ENCODE results near the gene PSAPL1.

Gene PSAPL1

DNA sequence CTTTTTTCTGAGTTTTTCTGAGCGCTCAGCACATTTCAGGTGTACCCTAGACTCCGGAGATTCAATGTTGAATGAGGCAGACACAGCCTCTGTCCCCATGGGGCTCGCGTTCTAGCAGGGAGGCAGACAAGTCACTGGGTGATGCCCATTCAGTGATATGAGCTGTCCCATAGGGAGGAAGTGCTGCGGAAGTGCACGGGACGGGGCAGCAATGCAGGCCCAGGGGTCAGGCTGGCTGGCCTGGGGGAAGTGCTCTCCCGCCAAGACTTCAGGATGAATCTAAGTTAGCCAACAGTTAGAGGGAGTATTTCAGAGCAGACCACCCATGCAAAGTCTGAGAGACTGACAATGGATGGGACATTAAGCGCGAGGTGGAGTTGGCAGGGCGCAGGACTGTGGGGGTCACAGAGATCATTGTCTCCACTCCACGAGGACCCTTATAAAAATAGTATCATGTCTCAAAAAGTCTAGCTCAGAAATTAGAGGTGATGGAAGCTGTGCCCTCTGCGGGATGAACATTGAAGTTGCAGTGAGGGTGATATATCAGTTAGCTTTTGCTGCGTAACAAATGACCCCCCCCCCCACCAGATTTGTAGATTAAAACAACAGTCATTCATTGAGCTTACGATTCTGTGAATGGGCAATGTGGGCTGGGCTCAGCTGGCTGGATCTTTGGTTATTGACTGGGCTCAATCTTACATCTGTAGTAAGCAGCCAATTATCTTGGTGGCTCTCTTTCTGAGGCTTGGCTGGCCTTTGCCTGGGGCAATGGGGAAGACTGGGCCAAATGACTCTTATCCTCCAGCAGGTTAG lies 16.4 kb downstream of the PSAPL1 start:
- no peak for DNase-seq (ENCODE audit: low read depth)

DNA sequence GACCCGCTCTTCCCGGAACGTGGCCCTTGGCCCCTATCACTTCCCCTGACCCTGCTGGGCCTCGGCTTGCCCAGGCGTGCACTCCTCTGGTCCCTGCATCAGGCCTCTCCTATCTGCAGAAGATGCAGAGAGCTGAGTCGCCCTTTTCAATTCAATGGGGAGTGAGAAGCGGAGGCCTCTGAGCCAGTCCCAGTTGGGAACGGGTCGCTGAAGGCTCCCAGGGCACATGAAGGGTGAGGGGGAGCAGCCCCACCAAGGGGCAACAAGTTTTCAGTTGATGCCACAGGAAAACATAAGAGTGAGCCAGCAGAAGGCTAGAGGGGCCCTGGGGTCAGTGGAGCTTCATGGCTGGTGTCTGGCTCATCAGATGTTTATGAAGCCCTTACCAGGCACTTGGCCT lies 17.1 kb downstream of the PSAPL1 start:
- DNase-seq (ENCODE audit: low read depth): no peak

DNA sequence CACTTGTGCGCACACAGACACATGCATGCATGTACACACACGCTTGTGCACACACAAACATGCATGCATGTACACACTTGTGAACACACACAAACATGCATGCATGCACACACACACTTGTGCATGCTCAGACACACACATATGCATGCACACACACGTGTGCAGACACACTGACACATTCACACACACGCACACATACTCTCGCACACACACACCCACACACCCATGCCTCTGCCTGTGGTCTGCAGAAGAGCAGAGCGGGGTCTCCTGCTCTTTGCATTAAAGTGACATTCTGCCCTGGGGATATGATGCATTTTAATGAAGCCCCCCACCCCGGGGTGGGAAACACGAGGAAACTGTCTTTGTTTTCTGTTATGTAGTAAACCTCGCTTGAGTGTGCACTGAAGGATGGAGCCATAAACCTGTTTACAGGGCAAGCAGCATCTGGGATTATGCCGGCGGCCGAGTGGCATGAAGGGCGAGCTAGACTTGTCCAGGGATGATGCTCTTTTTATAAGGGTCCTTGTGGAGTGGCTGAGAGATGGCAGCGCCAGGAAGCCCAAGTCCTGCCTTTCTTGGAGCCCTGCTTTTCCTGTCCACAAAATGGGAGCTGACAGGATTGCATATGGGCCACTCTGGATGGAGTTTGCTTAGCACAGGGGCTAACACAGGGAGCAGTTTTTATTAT lies 17.8 kb downstream of the PSAPL1 start:
- no peak for DNase-seq (ENCODE audit: low read depth)

DNA sequence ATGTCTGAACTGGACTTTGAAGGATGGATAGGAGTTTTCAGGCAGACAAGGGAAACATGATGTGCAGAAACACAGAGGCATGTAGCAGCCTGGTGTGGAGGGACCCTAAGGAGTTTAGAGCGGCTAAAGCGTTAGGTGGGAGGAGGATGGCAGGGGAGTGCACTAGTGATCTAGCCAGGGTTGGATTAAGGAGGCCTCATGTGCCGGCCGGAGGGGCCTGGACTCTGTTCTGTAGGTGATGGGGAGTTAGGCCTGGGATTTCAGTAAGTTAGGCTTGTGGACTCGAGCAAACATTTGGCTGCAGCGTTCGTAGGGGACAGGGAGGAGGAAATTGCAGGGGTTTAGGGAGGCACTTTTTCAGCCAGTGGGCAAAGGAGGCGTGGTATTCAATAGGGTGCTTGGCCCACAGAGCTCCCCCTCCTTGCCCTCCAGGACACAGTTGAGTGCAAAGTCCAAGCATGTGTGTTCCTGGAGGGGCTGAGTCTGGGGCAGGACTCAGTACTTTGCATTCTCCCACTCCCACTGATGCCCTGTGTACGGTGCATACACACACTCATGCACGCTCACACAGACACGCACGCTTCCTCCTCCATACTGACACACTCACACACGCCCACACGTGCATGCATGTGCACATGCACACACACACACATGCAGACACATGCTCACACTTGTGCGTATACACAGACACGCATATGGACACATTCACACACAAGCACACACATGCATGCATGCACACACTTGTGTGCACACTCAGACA lies 18.6 kb downstream of the PSAPL1 start:
- DNase-seq (ENCODE audit: low read depth): no peak

DNA sequence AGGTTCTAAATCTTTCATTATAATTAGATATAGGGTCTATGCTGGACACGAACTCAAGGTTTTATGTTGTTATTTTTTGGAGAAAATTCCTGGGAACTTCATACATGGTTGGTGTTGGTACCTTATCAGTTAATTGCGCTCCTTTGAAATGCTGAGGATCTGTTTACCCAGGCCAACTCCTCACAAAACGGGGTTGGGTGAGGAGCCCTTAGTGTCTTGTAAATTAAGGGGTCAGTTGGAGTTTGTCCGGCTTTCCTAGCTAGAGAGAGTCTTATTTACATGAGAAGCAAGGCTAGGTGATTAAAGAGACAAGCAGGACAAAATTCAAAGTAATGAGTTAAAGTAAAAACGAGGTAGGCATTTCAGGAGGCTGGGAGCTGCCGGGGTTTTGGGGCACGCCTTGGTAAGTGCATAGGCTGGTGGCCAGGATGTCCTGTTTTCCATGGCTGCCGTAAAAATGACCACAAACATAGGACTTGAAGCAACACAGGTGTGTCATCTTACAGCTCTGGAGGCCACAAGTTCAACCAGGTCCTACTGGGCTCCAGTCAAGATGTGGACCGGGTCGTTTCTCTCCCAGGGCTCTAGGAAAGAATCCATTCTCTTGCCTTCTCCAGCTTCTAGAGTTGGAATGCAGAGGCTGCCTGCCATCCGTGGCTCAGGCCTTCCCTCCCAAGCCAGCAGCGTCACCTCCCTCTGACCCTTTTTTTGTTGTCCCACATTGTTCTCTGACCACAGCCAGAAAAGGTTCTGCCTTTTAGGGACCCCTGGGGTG lies 19.8 kb downstream of the PSAPL1 start:
- DNase-seq (ENCODE audit: low read depth): no peak

DNA sequence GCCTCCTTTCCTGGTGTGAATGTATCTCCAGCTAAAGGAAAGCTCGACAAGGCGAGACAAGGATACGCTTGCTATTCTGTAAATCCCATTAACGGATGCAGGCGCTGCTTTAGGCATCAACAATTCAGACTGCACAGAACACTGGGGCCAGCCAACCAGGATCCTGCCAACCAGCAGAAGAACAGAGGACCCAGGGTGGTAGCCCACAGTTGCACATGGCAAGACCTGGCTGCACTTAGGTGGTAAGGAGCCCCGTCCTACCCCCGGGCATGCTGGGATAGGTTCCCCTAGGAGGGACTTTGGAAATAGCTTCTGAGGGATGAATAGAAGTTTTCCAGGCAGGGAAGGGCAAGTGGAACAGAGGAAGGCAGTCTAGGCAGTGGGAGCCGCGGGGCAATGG lies 20.7 kb downstream of the PSAPL1 start:
- DNase-seq (ENCODE audit: low read depth): no peak

DNA sequence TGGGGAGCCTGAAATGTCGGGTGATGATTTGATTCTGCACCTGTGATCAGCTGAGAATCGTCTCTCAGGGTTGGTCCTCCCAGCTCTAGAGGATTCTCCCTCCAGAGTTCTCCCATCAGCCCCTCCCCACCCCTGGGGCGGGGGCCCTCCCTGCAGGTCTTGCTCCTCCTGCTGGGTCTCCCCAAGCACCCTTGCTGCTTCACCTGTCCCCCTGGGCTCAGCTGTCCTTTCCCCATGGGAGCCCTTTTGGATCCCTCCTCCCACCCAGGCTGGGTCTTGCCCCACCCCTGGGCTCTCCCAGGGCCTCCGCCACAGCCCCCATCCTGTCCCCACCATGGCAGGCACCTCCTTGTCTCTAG lies 22.2 kb downstream of the PSAPL1 start:
- DNase-seq (ENCODE audit: low read depth): no peak

DNA sequence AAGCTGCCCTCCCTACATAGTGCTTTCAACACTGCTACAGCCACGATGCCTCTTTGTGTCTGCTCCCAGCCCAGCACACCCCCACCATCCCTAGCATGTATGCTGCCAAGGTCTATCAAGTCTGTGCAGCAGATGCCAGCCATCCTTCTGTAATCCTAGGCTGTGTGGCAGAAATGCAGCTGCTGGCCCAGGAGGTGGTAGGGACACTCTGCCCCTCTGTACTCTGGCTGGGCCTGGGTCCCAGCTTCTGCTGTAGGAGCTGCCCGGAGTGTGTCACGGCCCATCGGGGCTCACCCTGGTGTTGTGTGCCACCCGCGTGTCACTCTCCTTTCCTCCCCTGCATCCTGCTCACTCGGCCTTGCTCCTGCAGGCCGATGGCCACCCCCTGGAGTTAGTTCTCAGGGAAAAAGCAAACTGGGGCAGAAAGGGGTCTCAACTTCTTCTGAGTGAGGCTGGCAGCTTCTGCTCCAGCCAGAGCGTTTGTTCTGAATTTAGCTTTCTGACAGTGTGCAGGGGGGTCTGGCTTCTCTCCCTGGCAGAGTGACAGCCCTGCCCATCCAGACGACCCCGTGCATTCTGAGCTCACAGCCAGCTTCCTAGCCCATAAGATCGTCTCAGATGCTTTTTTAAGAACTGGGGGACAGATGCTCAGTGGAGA lies 22.7 kb downstream of the PSAPL1 start:
- DNase-seq (ENCODE audit: low read depth): no peak

DNA sequence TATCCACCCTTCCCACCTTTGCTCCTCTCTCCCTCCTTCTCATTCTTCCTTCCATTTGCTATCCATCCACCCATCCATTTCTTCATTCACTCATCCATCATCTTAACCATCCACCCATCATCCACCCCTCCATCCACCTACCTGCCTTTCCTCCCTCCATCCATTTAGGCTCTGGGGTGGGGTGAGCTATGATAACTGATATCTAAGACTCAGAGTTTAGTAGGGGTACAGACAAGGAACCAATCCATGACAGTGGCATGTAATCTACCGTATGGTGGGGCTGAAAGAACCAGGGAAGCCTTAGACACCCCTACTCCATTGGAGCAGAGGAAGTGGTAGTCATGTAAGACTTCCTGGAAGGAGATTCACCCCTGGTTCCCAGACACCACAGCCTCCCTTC lies 23.2 kb downstream of the PSAPL1 start:
- DNase-seq (ENCODE audit: low read depth): no peak

DNA sequence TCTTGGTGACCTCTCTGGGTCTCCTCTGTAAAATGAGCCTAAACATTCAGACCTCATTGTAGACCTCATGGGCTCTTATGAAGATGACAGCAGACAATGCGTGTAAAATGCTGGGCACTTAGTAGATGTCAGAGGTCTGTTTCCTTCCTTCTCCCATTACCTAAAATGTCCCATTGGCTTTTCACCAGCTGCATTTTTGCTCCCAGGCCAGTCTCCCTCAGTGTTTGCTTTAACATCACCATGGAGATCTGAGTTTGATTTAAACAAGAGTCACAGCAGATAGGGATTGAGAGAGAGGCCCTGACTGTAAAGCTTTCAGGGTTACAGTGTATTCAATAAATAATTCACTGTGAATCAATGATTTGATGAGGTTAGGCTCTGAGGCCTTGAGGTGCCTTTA lies 24.3 kb downstream of the PSAPL1 start:
- DNase-seq (ENCODE audit: low read depth): no peak

DNA sequence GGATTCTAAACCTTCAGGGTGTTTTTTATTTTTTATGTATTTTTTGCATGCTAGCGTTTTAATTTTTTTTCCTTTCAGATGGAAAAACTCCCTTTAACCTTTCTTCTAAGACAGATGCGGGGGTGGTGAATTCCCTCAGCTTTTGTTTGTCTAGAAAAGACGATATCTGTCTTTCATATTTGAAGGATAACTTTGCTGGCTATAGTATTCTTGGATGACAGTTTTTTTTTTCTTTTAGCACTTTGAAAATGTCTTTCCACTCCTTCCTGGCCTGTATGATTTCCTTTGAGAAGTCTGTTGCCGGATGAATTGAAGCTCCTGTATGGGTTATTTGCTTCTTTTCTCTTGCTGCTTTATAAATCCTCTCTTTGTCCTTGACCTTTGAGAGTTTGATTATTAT lies 26.6 kb downstream of the PSAPL1 start:
- no peak for DNase-seq (ENCODE audit: low read depth)

DNA sequence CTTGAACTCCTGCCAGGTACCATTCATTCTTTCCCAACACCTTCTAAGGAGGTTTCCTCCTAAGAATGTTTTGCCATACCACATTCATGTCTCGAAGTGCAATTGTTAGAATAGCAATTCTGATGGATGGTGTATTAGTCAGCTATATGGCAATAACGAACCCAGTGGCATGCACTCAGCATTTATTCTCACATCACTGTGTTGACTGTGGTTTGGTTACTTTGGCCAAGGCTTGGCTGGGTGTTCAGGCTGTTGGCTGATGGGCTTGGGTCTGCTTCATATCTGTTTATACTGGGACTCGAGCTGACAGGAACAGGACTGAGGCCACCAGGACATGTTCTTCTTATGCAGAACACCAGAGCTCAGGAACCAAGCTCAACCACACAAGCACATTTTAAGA lies 31.7 kb downstream of the PSAPL1 start:
- DNase-seq (ENCODE audit: low read depth): no peak

DNA sequence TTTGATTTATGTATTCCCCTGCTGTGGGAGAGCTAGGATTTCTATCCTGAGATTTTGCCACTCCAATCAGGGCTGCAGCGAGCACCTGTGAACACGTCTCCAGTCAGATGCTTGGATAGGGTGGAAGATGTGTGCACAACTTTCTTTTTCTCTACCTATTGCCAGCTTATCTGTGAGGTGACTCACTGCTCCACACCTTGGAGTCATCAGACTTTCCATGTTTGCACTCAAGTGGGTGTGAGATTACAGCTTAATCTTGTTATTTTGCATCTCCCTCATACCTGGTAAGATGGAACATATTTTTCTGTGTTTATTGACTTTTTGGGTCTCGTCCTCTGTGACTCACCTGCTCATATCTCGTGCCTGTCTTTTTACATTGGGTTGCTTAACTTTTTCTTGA lies 32.2 kb downstream of the PSAPL1 start:
- no peak for DNase-seq (ENCODE audit: low read depth)

DNA sequence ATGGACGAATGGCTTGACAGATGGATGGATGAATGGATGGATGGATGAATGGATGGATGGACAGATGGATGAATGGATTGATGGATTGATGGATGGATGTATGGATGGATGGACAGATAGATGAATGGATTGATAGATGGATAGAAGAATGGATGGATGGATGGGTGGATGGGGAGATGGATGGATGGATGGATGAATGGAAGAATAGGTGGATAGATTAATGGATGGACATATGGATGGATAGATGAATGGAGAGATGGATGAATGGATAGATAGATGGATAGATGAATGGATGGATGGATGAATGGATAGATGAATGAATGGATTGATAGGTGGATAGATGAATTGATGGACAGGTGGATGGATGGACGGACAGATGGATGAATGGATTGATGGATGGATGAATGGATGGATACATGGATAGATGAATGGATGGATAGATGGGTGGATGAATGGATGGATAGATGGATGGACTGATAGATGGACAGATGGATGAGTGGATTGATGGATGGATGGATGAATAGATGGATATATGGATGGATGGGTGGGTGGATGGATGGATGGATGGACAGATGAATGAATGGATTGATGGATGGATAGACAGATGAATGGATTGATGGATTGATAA lies 33.9 kb downstream of the PSAPL1 start:
- no peak for DNase-seq (ENCODE audit: low read depth)

DNA sequence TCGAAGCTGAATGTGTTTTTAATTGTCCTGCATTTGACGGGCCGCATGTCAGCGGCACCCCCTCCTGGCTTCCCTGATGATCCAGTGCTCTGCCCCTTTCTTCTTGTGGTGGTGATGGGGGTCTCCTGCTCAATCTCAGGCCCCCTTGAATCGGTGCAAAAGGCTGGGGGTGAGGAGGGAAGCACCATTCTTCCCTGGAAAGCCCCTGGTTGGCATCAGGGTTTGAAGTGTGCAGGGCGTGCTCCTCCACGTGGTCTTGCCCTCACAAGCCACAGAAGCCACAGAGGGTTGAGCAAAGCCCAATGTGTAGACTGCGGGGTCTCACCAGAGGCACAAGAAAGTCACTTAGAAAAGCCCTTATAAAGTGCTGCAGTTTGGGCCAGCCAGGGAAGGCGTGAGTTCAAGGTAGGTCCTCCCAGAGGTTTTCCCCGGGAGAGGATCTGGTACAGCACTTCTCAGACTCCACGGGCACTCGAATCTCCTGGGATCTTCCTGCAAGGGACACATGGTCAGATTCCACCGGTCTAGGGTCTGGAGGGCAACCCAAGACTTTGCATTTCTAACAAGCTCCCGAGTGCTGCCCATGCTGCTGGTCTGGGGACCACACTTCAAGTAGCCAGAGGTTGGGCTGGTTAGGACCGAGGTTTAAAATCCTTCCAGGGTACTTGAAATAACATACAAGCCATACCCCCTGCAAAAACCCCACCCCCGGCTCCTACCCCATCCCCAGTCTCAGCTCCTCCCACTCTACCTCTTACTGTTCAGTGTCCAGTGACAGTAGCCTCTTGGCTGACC lies 35.1 kb downstream of the PSAPL1 start:
- no peak for DNase-seq (ENCODE audit: low read depth)

DNA sequence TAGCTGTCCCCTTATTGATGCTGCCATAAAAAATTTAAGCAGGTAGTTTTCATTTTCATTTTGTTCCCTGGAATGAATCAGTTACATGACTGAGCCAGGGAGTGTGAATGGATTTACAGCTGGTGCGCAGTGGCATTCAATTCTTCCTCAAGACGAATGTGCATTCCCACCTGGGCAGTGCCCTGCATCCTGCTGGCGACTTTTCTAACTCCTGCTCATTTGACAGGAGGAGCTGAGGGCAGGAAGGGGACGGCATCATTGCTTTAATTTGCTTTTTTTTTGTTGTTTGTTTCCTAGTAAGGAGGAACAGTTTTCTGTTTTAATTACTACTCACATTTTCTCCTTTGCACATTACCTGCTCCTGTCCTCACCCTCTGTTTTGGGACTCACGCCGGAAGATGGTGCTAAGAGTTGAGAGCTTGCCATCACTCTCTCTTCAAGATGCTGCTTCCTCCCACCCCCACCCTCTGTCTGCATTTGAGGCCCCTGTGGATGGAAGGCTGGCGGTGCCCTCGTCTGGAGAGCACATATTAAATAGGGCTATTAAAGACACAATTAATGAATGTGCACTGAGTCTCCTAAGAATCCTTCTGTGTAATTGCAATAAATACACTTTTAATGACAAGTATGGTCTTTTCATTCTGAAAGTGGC lies 35.8 kb downstream of the PSAPL1 start:
- DNase-seq (ENCODE audit: low read depth): no peak

DNA sequence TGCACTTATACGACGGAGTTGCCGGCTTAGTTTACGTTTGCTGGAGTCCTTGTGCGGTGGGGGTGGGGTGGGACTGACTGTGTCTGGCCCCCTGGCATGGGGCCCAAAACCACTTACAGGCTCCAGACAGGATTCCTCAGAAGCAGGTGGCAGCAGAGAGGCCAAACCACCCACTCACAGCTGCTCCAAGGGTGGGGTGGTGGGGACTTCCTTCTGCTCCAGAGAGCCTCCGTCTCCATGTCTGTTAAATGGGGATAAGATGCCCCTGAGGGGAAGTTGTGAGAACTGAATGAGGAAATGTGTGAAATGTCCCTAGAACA lies 36.7 kb downstream of the PSAPL1 start:
- no peak for DNase-seq (ENCODE audit: low read depth)

DNA sequence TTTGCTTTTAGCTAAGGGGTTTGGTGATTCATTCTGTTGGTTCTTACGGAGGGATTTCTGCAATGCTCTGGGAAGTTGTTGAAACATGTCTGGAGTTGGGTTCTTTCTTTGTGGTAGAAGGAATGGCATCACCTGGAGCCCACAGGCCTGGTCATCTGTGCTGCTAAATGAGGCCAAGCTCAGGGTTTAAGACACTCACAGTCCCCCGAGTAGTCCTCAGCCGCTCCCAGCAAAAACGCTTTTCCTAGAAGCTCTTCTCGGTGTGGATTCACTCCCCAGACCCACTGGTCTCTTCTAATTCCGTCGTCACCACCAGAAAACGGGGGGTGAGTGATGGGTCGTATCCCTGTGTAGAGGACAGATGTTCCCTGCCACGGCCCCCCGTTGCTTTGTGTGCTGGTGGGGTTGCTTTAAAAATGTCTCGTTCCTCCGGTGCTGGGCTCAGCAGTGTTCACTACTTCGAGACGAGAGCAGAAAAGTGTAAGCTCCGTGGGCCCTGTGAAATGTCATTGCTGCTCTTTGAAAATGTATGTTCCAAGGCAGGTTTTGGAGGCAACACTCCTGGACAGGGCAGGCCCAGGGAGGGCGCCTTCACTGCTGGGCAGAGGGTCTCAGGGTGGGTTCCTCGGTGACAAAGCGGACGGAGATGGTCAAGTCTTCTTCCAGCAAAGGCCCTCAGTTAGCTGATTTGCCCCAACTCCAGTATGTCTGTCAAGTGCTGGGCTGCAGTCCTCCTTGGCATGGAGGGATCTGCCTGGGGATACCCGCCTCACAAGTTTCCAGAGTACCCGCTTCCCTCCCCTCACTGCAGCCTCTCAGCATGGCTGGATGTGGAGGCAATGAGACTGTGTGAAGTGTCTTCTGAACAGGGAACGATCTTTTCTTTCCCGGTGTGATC lies 37.3 kb downstream of the PSAPL1 start:
- DNase-seq (ENCODE audit: low read depth): no peak
